ENCODE data around the gene ATP6V1F. TPM values are rescaled to one million over a fixed set of nuclear protein-coding genes. Genes with fewer than 3 reads are reported as not detected.

ATP6V1F gene
- total RNA-seq, 1 experiment from 2014 or later = 115 TPM

GRCh38 chr7:128904381-128905197 is 41.9 kb downstream of the ATP6V1F start:
- Histone ChIP-seq H3K79me1 (ENCODE audit: insufficient read depth, low read depth, low read length, poor library complexity, severe bottlenecking) (no peaks in the 10 kb centered on the region), H3K18ac (ENCODE audit: insufficient read length, low read depth, low read length) (no peak overlapping the region), H3K14ac (ENCODE audit: insufficient read depth, low read length) (no peak overlapping the region), H3K4me2 (ENCODE audit: insufficient read depth, insufficient read length, low read length) (no peak overlapping the region), H3T11ph (ENCODE audit: low read length) (no peak overlapping the region), H3K9me3 (ENCODE audit: control insufficient read depth, low read depth, low read length) (no peaks in the 10 kb centered on the region), H2BK15ac (ENCODE audit: low read depth, low read length) (no peak overlapping the region), H3K4ac (ENCODE audit: low read depth, low read length) (no peak overlapping the region), H3K27me3 (ENCODE audit: insufficient read depth, low read length) (no peaks in the 10 kb centered on the region), H3K23me2 (ENCODE audit: insufficient read length, low read depth, low read length, poor library complexity, severe bottlenecking) (peaks cover 4% of the 10 kb centered on the region), H2BK5ac (ENCODE audit: insufficient read length, low read length) (no peak overlapping the region), H2BK12ac (ENCODE audit: insufficient read length, low read depth, low read length) (no peak overlapping the region), H4K91ac (ENCODE audit: insufficient read length, low read depth, low read length) (no peak overlapping the region), H4K20me1 (ENCODE audit: control insufficient read depth, insufficient read depth, insufficient read length) (no peaks in the 10 kb centered on the region), H3K4me1 (ENCODE audit: insufficient read depth, low read length) (peaks cover 3% of the 10 kb centered on the region; the same call in 1 of the 2 replicates), H3K23ac (ENCODE audit: insufficient read length, low read depth, low read length) (no peak overlapping the region), H2AFZ (ENCODE audit: low read length) (no peak overlapping the region), H2AK5ac (ENCODE audit: insufficient read length, low read length) (no peak overlapping the region), H2BK120ac (ENCODE audit: low read depth, low read length, poor library complexity, severe bottlenecking) (no peak overlapping the region), H2BK20ac (ENCODE audit: low read depth, low read length, poor library complexity, severe bottlenecking) (no peak overlapping the region), H3K9ac (ENCODE audit: extremely low read depth, insufficient read length, low read length) (no peak overlapping the region), H3K56ac (ENCODE audit: insufficient read length, low read depth, low read length) (no peak overlapping the region), H3K27ac (ENCODE audit: insufficient read length, low read depth, low read length) (no peak overlapping the region), H4K5ac (ENCODE audit: insufficient read length, low read depth, low read length) (no peak overlapping the region), H4K8ac (replicated peaks; ENCODE audit: insufficient read length, low read depth, low read length) (no peak overlapping the region), H3K79me2 (ENCODE audit: insufficient read depth, low read length) (no peaks in the 10 kb centered on the region)
- Mint-ChIP-seq H3K4me1 (peaks cover 10 to 11% of the 10 kb centered on the region in 2 experiments), H3K27ac (no peak overlapping the region), H3K36me3 (ENCODE audit: insufficient read depth in 1 of 3, low read depth in 3 of 3) (peaks cover 10 to 21% (median 15%) of the 10 kb centered on the region in 3 experiments; a peak in 6 of 7 replicates), H3K4me3 (no peak overlapping the region), H3K27me3 (ENCODE audit: low read depth) (peaks cover 11% of the 10 kb centered on the region), H3K9me3 (peaks cover 0 to 7% of the 10 kb centered on the region in 2 experiments; a peak in 2 of 5 replicates)
- TF ChIP-seq CTCF (conservative IDR thresholded peaks at IDR 0.05) = peak; percentile 77
- peak; percentile 49 for DNase-seq
- WGBS (ENCODE audit: extremely low coverage, insufficient read length, low lambda C conversion rate) = no CpG with 5 or more reads among the region's 8 CpGs

All from H9 (cell line).